SH-SY5Y (cell line): ENCODE measurements around the gene CSMD2.

ENCODE experiments used
- GATA2 ChIP-seq: IDR thresholded peaks from 2 replicates; pipeline ENCODE4 v1.6.1; 2011; ENCODE audit warnings: mild to moderate bottlenecking, low read depth, low read length
- GATA3 ChIP-seq: IDR thresholded peaks from 2 replicates; pipeline ENCODE4 v1.6.1; 2011; ENCODE audit warnings: low read depth, mild to moderate bottlenecking, low read length, moderate library complexity

Gene CSMD2

DNA sequence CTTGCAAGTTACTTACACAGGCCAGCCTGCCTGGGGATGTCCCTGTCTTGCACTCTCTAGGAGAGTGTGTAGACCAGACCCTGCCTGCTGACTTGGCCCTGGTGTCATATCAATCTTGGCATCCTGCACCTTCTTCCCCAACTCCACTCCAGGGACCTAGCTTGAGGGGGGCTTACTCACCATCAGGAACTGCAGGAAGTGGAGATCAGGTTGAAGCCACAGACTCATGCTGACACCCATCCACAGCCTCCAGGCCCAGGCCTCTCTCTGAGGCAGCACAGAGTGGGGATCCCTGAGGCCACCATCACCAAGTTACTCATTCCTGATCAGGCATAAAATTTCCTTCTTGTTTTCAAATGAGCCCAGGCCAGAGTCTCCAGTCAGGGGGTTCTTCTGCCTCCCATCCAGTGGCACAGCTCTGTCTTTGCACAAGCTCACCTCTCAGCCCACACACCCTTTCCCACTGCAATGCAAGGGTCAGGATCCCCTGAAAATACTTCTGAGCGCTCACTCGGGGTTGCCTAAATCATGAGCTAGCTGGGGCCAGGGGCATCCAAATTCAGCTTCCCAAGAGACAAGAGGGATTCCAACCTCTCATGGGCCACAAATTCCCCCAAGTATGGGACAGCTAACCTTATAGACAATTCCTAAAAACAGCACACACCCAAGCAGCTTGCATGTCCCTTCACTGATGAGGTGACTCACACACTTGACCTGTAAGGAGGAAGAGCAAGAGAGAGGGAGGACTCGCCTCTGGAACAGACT, 33.5 kb downstream of the CSMD2 start:
- no peak for TF ChIP-seq GATA3
- TF ChIP-seq GATA2, result no peak

DNA sequence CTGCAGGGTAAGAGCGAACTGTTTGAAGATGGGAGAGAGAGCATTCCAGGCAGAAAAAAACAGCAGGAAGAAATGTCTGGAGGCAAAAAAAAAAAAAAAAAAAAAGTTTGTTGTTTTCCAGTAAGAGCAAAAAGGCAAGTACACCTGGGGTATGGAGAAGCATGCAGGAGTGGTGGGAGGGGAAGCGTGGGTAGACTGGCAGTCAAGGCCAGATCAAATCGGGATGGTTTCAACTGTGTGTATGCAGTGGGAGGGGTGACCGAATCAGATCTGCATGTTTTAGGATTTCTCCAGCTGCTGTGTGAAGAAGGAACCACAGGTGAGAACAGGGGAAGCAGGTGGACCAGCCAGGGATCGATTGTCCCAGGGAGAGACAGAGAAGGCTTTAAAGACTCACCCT, 34.7 kb downstream of the CSMD2 start:
- TF ChIP-seq GATA3, result no peak
- TF ChIP-seq GATA2, result no peak

DNA sequence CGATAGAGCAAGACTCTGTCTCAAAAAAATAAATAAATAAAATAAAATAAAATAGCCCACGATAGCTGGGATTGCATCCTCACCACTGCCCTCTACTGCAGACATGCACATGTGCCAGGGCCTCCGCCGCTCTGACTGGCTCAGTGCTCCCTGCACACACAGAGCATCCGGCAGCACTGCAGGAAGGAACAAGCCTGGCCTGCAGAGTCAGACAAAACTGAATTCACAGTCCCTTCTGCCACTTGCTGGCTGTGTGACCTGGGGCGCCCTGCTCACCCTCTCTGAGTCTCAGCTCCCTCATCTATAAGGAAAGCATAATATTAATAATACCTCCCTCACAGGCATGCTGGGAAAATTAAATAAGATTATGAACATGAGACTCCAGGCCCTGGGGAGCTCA, 35.4 kb downstream of the CSMD2 start:
- TF ChIP-seq GATA2, result no peak
- TF ChIP-seq GATA3, result no peak

DNA sequence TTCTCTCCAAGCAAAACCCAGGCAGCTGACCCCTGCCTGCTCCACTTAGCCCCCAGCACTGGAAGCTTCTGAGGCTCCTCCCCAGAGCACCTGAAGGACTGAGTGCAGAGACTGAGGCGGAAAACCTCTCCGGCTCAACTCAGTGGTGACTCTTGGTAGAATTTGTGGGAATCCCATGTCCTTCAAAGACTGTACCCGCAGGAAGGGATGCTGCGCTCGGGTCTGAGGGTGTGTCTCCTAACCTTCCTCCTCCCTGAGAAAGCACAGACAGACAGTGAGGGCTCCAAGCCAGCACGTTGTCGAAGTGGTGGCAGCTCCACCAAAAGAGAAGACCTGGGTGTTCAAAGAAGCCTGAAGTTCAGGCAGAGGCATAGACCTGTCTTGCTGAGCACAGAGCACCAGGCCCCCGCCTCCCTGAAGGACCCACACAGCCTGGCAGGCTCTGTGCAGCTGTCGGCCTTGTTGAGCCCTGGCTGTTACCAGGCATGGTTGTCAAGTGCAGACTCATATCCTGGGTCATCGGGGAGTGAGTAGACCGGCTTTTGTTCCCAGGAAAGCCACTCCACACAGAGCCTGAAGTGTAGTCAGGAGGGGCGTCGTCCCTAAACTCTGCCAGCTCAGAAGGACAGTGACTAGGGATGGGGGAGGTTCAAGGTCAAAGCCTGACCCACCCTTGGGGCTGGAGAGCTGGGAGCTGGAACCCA, 36.7 kb downstream of the CSMD2 start:
- no peak for TF ChIP-seq GATA3
- TF ChIP-seq GATA2, result no peak

DNA sequence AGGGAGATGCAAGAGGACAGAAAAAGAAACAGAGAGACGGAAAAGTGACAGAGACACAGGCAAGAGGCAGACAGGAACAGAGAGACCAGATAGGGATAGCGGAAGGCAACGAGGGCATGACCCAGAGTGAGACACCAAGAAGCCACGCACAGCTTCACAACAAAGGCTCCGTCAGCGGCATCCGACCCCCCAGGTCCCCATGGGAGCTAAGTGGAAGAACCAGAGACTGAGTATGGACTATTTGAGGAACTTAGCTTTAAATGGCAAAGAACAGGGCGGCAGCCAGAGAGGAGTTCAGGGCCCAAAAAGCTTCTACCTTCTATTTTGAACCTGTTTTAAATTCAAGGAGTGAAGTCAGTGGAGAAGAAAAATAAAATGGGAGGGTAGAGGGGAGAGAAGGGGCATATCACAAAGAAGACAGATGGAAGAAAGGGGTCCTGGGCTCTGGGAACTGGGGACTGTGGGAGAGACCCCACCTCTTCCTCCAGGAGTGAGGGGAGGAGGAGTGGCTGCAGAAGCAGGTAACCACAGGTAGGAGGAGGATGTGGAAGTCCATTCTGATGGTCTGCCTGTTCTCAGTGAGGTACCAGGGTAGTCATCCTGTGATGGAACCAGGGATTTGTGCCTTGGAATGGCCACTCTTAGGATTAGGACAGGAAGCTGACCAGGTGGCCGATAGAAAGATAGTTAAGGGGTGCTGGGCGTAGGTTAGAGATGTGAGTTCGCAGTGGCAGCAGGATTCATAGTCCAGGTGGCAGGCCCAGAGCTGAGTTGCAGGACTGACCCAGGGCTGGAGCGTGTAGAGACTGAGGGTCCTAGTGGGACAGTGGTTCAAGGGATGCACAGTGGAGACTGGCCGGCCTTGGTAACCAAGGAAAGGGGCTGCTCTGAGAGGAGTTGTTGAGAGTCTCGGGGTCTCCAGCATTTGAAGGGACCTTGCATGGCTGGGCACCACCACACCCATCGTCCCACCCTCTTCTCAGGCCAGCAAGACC, 37.7 kb downstream of the CSMD2 start:
- TF ChIP-seq GATA3 (no peak), GATA2 (no peak)

DNA sequence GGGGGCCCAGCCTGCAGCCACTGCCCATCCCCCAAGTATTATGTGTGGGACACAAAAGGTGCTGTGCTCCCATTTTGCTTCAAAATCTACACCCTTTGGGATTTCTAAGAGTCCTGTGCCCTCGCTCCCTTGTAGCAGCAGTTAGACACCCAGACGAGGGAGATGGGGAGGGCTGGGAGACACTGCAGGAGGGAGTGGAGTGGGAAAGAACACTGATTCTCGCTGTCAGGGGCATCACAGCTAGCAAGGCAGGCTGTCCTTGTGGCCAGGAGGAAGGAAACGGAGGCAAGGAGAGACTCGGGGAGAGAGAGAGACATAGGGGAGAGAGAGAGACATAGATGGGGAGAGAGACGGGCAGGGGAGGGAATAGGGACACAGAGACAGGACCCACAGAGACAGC, 38.5 kb downstream of the CSMD2 start:
- TF ChIP-seq GATA3 (no peak), GATA2 (no peak)

DNA sequence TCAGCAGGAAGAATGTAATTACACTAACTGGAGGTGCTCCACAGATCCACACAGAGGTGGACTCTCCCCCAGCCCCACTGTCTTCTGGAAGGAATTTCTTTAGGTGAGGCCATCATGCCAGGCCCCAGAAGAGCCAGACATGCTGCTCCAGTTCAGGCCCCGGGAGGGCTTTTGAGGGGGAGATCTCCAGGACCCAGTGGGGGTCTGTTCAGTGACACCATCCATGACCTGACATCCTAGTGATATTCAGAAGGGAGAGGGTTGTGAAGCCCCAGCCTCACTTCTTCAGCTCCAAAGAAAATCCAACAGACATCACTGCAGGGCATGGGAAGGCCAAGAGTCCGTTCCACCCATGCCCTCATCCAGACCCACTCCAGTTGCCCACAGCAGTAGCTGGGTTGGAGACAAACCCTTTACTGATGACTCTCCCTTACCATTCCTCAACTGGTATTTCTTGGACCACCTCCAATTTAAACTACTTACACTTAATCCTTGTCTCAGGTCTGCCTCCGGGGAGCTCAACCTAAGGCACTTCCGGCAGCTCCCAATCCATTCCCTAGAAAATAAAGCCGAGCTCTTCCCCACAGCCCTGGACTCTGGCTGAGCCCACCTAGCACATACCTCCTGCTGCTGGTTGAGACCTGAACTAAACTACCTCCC, 39.2 kb downstream of the CSMD2 start:
- TF ChIP-seq GATA3 (no peak), GATA2 (no peak)

DNA sequence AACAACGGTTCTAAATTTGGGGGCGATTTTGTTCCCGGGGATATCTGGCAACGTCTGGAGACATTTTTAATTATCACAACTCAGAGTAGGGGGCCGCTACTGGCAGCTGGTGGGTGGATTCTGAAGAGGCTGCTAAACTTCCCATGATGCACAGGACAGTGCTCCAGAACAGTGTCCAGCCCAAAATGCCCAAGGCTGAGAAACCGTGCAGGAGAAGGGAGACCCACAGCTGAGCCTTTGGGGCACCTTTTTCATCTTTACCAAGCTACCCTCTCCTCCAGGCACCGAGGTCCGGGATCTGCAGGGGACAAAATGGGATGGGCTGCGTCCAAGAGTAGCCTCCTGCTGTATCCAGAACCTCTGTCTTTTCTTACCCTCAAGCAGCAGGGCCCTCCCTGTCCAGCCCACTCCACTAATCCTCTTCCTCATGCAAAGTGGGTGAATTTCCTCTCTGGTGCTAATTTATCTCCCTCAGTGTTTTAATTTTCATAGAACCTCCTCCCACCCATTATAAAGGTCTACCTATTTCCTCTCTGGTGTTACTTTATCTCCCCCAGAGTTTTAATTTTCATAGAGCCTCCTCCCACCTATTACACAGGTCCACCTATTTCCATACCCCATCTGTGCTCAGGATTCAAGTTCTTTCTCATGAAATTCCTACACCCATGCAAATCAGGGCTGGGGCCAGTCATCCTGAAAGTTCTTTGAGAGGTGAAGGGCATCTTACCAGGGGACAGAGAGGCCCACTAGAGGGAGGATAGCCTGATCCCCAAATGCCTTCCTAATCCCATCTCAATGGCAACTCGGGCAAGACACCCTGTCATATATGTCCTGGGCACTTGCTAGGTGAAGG, 42.7 kb downstream of the CSMD2 start:
- TF ChIP-seq GATA2, result no peak
- no peak for TF ChIP-seq GATA3

DNA sequence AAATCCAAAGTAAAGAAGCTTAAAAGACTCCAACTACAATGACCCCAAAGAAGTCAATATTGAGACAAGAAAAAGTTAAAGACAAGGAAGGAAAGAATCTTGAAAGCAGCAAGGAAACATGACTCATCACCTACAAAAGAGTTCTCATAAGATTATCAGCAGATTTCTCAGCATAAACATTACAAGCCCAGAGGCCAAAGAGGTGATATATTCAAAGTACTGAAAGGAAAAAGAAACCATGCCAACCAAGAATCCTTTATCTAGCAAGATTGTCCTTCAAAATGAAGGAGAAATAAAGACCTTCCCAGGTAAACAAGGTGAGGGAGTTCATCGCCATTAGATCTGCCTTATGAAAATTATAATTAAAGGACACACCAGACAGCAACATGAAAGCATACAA, 49.8 kb downstream of the CSMD2 start:
- TF ChIP-seq GATA2 (no peak), GATA3 (no peak)

DNA sequence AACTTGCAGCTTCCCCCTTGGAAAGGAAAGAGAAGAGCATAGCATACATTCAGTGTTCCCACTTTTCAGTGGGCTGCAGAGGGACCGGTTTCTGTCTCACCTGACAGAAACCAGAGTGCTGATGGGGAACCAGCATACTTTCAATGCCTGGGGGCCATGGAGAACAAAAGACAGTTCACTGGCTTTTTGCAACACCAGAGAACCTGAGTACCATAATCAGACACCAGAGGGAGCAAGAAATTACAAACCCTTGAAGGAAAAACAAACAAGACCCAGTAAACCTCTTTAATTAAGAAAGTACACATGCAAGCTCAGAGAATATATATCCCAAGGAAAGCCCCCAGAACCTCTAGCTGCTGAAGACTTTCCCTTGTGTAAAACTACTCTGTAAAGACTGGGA, 51.1 kb downstream of the CSMD2 start:
- TF ChIP-seq GATA3 (no peak), GATA2 (no peak)

DNA sequence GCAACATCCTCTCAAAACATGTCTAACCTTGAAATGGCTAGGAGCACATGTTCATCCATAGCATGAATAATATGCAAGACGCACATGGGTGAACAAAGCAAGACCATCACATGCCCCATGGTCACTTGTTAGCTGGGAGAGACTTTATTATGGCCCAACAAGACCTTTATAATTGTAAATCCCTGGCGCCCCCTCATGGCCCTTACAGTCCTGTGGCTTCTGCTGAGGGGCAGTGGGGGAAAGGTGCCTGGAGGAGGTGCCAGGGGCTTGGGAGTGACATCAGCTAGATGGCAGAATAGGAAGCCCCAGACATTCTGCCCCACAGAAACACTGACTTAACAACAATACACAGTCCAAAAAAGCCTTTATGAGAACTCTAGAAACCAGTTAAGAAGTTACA, 51.7 kb downstream of the CSMD2 start:
- TF ChIP-seq GATA2 (no peak), GATA3 (no peak)

DNA sequence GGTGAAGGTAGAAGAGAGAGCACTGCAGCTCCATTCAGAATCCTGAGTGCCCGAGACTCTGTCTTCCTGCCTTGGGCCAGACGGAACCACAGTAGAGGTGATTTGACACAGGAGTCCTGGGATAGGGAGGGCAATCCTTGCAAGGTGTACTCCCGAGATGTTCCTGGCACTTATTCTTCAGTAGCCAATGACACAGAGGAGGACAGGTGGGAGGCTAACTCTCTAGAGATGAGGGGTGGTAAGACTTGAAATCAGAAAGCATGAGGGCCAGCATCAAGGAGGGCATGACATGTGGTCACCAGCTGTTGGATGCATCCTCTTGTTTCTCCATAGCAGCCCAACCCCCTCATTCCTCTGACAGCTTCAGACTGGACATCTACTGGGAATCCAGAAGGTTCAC, 56.3 kb downstream of the CSMD2 start:
- no peak for TF ChIP-seq GATA2

DNA sequence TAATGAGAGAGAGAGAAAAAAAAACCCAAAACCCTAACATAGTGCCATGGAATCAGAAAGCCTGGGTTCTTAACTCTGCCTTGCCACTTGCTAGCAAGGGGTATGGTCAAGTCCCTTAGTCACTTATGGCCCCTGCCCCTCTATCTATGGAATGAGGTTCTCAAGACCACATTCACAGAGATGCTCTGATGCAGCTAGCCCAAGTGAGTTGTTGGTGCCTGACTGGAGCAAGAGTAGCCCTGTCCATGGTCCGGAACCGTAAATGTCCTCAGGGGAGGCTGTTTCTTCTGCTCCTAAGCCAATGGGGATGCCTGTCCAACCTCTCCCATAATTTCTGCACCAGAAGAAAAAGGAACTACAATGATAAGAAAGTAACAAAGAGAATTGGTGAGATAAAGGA, 56.8 kb downstream of the CSMD2 start:
- TF ChIP-seq GATA2 (no peak), GATA3 (no peak)
